HUES6 (cell line): ENCODE measurements around the gene ZNF583.
A peak's percentile ranks its signal among the peaks of the same experiment; 100 is the strongest.

ENCODE experiments used
- H3K27ac ChIP-seq: 2 replicates; pipeline ENCODE4 v1.7.0; 2013; ENCODE audit warnings: low read depth, mild to moderate bottlenecking, low read length, inconsistent platforms
- H3K27me3 ChIP-seq: 2 replicates; pipeline ENCODE4 v1.6.1; 2013; ENCODE audit warnings: low read length; ENCODE audit not compliant: control insufficient read depth, insufficient read depth
- H3K36me3 ChIP-seq: 2 replicates; pipeline ENCODE4 v1.6.1; 2013; ENCODE audit warnings: low read length; ENCODE audit not compliant: control insufficient read depth, insufficient read depth
- H3K4me1 ChIP-seq: 2 replicates; pipeline ENCODE4 v1.6.1; 2013; ENCODE audit warnings: low read length; ENCODE audit not compliant: control insufficient read depth, insufficient read depth
- H3K4me3 ChIP-seq: 2 replicates; pipeline ENCODE4 v1.5.1; 2013; ENCODE audit warnings: low read depth, low read length
- H3K9ac ChIP-seq: one replicate; pipeline ENCODE4 v1.6.1; 2013; ENCODE audit warnings: mild to moderate bottlenecking, low read length
- H3K9me3 ChIP-seq: 2 replicates; pipeline ENCODE4 v1.6.1; 2013; ENCODE audit warnings: low read depth, low read length; ENCODE audit not compliant: control insufficient read depth, insufficient read depth

The ZNF583 gene

DNA sequence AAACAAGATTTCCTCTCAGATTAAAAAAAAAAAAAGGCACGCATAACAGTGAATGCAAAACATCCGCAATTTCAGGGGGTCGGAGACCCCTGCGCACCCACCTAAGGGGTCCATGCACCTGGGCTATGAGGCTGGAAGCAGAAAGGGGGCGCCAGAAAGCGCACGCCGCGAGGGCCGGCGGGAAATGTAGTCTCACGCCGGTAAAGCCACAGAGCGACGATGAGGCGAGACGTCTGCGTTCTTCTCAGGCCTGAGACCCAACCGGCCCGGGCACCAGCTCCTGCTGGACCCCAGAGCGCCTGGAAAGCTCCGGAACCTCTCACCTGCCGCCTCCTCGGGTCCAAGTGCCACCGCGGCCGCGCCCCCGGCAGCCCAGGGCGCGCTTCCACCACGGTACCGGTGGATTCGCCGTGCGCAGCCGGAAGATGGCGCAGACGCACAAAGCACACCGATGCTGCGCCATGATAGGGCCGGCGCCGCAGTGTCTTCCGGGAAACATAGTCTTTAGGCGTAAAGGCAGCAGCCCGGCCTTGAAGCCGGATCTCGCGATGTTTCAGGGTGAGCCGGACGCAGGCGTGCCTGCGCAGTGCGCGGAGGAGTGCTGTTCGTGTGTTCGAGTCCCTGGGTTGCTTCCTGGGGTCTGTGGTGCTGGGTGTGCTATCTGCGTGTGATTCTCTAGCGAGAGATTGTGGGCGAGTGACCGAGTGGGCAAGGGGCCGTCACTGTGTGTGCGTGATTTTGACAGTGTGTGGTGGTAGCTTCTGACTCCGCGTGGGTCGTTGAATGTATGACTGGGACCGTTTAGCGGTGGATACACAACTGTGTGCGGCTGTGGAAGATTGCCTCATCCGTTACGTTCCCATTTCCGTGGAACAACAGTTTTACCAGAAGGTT is 10.8 kb upstream of the ZNF583 start, which contains the start of gene ZNF582:
Gene ZNF582 (minus strand): TSS at position 416 of the 894 bp plus-strand sequence. CDS start 1,782 bp downstream, outside the sequence.
- Histone ChIP-seq H3K27me3 (no peaks in the 10 kb centered on the region), H3K9me3 (peaks cover 22% of the 10 kb centered on the region; the same call in 1 of the 2 replicates), H3K9ac (peak within 1 kb of the TSS; percentile 93), H3K4me1 (no peaks in the 10 kb centered on the region), H3K27ac (peak within 1 kb of the TSS; percentile 87), H3K4me3 (peak within 1 kb of the TSS; percentile 93), H3K36me3 (peaks cover 22% of the 10 kb centered on the region)

DNA sequence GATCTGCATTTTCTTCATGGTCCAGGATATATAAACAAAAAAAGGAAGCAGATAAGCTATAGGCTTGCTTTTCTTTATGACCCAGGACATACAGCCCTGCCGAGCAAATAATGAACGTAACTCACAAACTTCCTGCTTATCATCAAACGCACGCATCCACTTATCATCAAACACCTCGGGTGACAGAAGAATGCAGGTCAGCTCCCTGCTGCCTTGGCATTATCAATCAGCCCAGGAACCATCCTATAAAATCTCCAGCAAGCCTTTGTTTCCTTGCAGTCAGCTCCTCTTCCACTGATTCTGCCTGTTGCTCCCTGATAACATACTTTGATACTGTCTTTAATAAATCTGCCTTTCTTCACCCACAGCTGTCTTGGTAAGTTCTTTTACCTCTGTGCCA is 5.3 kb upstream of the ZNF583 start:
- no peak overlapping the region for H3K9ac ChIP-seq
- peaks cover 26% of the 10 kb centered on the region for H3K36me3 ChIP-seq
- H3K9me3 ChIP-seq, result peaks cover 48% of the 10 kb centered on the region
- no peaks in the 10 kb centered on the region for H3K27me3 ChIP-seq
- no peak overlapping the region for H3K4me3 ChIP-seq
- H3K4me1 ChIP-seq, result no peaks in the 10 kb centered on the region
- H3K27ac ChIP-seq, result no peak overlapping the region

DNA sequence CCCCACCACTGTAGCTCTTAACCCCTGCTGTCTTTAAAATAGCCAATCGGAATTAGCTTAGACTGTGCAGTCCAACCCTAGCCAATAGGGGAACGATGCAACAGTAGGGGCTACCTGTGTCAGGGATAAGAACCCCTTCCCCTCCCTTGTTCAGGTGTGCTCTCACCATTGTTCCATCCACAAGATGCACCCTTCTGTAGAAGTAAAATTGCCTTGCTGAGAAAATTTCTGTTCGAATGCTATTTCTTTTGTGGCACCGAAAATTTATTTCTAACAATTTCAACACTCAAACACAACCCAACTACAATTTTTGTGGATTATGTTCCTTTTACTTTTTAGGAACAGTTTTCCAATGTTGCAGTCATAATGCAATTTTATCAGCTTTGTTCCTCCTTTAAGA is 3.6 kb upstream of the ZNF583 start:
- no peak overlapping the region for H3K27ac ChIP-seq
- H3K9me3 ChIP-seq, result peaks cover 44% of the 10 kb centered on the region
- no peaks in the 10 kb centered on the region for H3K27me3 ChIP-seq
- no peak overlapping the region for H3K4me3 ChIP-seq
- peaks cover 5% of the 10 kb centered on the region for H3K4me1 ChIP-seq
- peaks cover 22% of the 10 kb centered on the region for H3K36me3 ChIP-seq
- no peak overlapping the region for H3K9ac ChIP-seq

DNA sequence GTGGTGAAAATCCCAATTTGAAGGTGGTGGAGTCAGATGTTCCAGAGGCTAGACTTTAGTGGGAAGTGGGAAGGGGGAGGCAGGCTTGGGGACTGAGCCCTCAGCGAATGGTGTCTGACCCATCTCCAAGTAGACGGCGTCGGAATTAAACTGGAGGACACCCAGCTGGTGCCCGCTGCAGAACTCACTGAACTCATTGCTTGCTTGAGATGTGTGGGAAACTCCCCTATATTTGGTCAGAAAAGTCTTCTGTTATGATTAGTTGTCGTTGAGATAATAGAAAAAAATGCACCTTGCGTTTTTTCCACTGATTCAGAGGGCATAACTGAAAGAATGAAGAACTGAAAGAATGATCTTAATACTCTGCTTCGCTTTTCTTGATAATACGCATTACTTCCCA is 871 bp upstream of the ZNF583 start:
- peaks cover 53% of the 10 kb centered on the region for H3K9me3 ChIP-seq
- H3K9ac ChIP-seq, result peak overlapping the region; percentile 88
- no peaks in the 10 kb centered on the region for H3K27me3 ChIP-seq
- H3K4me1 ChIP-seq, result peaks cover 5% of the 10 kb centered on the region
- no peak overlapping the region for H3K27ac ChIP-seq
- peaks cover 25% of the 10 kb centered on the region for H3K36me3 ChIP-seq
- peak overlapping the region; percentile 90 for H3K4me3 ChIP-seq

DNA sequence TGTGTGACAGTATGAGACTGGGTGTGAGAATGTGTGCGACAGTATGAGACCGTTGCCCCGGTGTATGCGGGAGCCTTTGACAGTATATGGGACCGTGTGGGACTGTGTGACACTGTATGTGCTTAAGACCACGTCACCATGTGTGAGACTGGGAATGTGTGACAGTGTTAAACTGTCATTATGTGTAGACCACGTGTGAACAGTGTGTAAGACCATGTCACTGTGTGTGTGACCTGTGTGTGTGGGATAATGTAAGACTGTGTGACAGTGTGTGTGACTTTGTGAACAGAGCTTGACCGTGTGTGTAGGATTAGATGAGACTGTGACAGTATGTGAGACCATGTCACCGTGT is 549 bp downstream of the ZNF583 start:
- Histone ChIP-seq H3K9ac (peak overlapping the region; percentile 88), H3K27ac (no peak overlapping the region), H3K27me3 (no peaks in the 10 kb centered on the region), H3K36me3 (peaks cover 25% of the 10 kb centered on the region), H3K9me3 (peaks cover 57% of the 10 kb centered on the region), H3K4me1 (peaks cover 5% of the 10 kb centered on the region), H3K4me3 (peak overlapping the region; percentile 90)

DNA sequence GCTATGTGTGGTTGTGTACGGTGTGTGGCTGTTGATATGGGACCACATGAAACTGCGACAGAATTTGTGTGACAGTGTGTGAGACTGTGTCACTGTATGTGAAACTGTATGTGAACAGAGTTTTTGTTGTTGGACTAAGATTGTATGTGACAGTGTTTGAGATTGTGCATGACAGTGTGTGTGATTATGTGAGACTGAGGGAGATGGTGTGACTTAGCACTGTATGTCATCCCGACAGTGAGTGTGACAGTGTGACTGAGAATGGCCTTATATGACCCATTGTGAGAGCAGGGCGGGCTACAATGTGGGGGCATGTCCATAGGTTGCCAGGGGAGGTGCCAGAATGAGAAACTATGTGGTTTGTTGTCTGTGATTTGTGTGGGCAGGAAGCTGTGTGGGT is 930 bp downstream of the ZNF583 start:
- no peaks in the 10 kb centered on the region for H3K27me3 ChIP-seq
- no peak overlapping the region for H3K27ac ChIP-seq
- peaks cover 26% of the 10 kb centered on the region for H3K36me3 ChIP-seq
- peak overlapping the region; percentile 90 for H3K4me3 ChIP-seq
- peaks cover 5% of the 10 kb centered on the region for H3K4me1 ChIP-seq
- peaks cover 57% of the 10 kb centered on the region for H3K9me3 ChIP-seq
- H3K9ac ChIP-seq, result no peak overlapping the region

DNA sequence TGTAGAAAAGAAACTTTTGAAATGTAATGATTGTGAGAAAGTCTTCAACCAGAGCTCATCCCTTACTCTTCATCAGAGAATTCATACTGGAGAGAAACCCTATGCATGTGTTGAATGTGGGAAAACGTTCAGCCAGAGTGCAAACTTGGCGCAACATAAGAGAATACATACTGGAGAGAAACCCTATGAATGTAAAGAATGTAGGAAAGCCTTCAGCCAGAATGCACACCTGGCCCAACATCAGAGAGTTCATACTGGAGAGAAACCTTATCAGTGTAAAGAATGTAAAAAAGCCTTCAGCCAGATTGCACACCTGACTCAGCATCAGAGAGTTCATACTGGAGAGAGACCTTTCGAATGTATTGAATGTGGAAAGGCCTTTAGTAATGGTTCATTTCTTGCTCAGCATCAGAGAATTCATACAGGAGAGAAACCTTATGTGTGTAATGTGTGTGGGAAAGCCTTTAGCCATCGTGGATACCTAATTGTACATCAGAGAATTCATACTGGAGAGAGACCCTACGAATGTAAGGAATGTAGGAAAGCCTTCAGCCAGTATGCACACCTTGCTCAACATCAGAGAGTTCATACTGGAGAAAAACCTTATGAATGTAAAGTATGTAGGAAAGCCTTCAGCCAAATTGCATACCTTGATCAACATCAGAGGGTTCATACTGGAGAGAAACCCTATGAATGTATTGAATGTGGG is 19.3 kb downstream of the ZNF583 start:
- no peak overlapping the region for H3K4me3 ChIP-seq
- peaks cover 13% of the 10 kb centered on the region for H3K36me3 ChIP-seq

DNA sequence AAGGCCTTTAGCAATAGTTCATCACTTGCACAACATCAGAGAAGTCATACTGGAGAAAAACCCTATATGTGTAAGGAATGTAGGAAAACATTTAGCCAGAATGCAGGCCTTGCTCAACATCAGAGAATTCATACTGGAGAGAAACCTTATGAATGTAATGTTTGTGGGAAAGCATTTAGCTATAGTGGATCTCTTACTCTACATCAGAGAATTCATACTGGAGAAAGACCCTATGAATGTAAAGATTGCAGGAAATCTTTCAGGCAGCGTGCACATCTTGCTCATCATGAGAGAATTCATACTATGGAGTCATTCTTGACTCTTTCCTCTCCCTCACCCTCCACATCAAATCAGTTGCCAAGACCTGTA is 19.8 kb downstream of the ZNF583 start:
- H3K36me3 ChIP-seq, result peaks cover 13% of the 10 kb centered on the region
- H3K4me1 ChIP-seq, result no peaks in the 10 kb centered on the region
- no peak overlapping the region for H3K9ac ChIP-seq
- H3K27ac ChIP-seq, result no peak overlapping the region
- no peak overlapping the region for H3K4me3 ChIP-seq
- H3K27me3 ChIP-seq, result no peaks in the 10 kb centered on the region
- H3K9me3 ChIP-seq, result peaks cover 90% of the 10 kb centered on the region

More for the DNA sequence above, 19.3 kb downstream of the ZNF583 start:
- H3K27me3 ChIP-seq, result no peaks in the 10 kb centered on the region
- no peaks in the 10 kb centered on the region for H3K4me1 ChIP-seq
- H3K9me3 ChIP-seq, result peaks cover 91% of the 10 kb centered on the region
- H3K9ac ChIP-seq, result no peak overlapping the region
- H3K27ac ChIP-seq, result no peak overlapping the region

DNA sequence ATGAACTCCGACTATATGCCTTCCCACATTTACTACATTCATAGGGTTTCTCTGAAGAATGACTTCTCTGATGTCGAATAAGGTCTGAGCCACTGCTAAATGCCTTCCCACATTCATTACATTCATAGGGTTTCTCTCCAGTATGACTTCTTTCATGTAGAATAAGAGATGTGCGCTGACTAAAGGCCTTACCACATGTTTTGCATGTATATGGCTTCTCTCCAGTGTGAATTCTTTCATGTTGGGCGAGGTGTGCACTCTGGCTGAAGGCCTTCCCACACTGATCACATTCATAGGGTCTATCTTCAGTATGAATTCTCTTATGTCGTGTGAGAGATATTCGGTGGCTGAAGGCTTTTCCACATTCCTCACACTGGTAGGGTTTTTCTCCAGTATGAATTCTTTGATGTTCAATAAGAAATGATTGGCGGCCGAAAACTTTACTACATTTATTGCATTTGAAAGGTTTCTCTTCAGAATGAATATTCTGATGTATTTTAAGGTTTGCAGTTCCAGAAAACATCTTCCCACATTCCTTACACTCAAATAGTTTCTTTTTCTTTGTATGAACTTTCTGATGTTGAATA is 37.2 kb downstream of the ZNF583 start:
- Histone ChIP-seq H3K4me3 (no peak overlapping the region), H3K27me3 (no peaks in the 10 kb centered on the region), H3K27ac (no peak overlapping the region), H3K4me1 (no peaks in the 10 kb centered on the region), H3K9ac (no peak overlapping the region), H3K9me3 (peaks cover 66% of the 10 kb centered on the region), H3K36me3 (peaks cover 17% of the 10 kb centered on the region; the same call in 1 of the 2 replicates)

DNA sequence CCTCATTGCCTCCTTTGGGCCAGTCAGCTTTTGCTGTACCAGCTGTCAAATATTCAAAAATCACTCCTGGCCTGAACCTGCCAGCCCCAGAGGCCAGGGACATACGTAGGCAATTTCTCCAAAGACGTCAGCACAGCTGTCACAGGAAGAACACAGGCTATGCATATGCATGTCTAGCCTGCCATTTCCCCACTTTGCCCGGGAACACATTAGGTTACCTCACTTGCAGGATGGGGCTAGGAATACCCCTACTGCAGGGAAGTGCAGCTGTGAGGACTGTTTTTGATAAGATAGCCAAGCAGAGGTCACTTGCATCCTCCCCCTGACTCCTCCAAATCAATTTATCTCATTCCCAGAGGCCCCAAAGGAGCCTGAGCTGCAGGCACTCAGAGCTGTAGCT is 70.2 kb downstream of the ZNF583 start:
- Histone ChIP-seq H3K4me3 (no peak overlapping the region), H3K9ac (no peak overlapping the region), H3K27ac (no peak overlapping the region), H3K36me3 (peaks cover 17% of the 10 kb centered on the region; the same call in 1 of the 2 replicates), H3K9me3 (peaks cover 38% of the 10 kb centered on the region), H3K4me1 (no peaks in the 10 kb centered on the region), H3K27me3 (no peaks in the 10 kb centered on the region)

DNA sequence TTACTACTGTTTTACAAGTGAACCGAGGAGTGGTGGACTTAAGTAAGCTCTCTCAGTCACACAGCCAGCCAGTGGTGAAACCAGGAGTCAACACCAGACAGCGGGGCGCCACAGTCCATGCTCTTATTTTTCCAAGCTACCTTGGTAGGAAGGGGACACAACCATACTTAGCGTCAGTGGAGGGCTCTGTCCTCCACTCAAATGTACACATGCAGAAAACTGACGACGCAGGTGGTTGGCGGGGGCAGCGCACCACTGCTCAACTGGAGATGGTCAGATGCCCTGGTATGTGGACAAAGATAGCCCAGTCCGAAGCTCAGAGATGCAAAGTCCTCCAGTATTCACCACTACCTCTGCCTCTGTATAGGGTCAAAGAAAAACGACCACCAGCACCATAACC is 72.0 kb downstream of the ZNF583 start:
- H3K27me3 ChIP-seq, result no peaks in the 10 kb centered on the region
- no peak overlapping the region for H3K9ac ChIP-seq
- H3K4me3 ChIP-seq, result peak overlapping the region; percentile 78; the same call in 1 of the 2 replicates

More for the DNA sequence above, 72.0 kb downstream of the ZNF583 start:
- Histone ChIP-seq H3K9me3 (peaks cover 29% of the 10 kb centered on the region; the same call in 1 of the 2 replicates), H3K27ac (no peak overlapping the region), H3K4me1 (no peaks in the 10 kb centered on the region), H3K36me3 (peaks cover 11% of the 10 kb centered on the region; the same call in 1 of the 2 replicates)
